GM12878 (cell line): ENCODE measurements around the gene ADAM33. TPM values are rescaled to one million over a fixed set of nuclear protein-coding genes. Genes with fewer than 3 reads are reported as not detected.

Source experiments
- BACH1 ChIP-seq: fragments of 450-650 bp; IDR thresholded peaks from 2 replicates; pipeline ENCODE4 v1.6.1; 2017; ENCODE audit warnings: mild to moderate bottlenecking, borderline replicate concordance
- NRF1 ChIP-seq: conservative IDR thresholded peaks from 2 replicates; pipeline ENCODE4 v1.6.1; 2011; ENCODE audit warnings: mild to moderate bottlenecking, low read depth, low read length, improper control_type of control experiment
- PML ChIP-seq: IDR thresholded peaks from 2 replicates; pipeline ENCODE4 v1.6.1; 2012; ENCODE audit warnings: low read length, inconsistent platforms
- polyA plus RNA-seq, 11 experiments: library from polyadenylated mRNA; depleted of rRNA in 4 of 11; unstranded in 6 of 11; stranded (reverse) in 5 of 11; fragments of >200 nt; fragmentation: Nextera tagmentation in 4 of 11; fragmentation: Illumina TruSeq in 1 of 11; extraction: Ambion mirVana in 4 of 11; extraction: Trizol in 1 of 11; gene quantifications; 1 replicate in 1 of 11; 2 replicates in 10 of 11; pipeline versions ENCODE4 v1.2.1 to v1.2.3, GENCODE V29; 2011 to 2016; ENCODE audit warnings: inconsistent platforms in 2 of 11, missing spikeins in 2 of 11, low read depth in 1 of 11
- total RNA-seq, 4 experiments: library from RNA; depleted of rRNA in 3 of 4; stranded (reverse); fragments of >200 nt in 3 of 4; fragmentation: Illumina TruSeq in 1 of 4; extraction: Trizol in 1 of 4; gene quantifications; 2 replicates each; pipeline versions ENCODE4 v1.2.1 to v1.2.3, GENCODE V29; 2013 to 2021
- TF ChIP-seq, protein P1 (sequence below): IDR thresholded peaks from 2 replicates; pipeline ENCODE4 v1.6.1; 2012; ENCODE audit warnings: mild to moderate bottlenecking, low read depth, low read length
- TF ChIP-seq, protein P2 (sequence below): fragments of 450-650 bp; IDR thresholded peaks from 2 replicates; pipeline ENCODE4 v1.6.1; 2016; ENCODE audit warnings: mild to moderate bottlenecking
- TF ChIP-seq, protein P3 (sequence below): IDR thresholded peaks from 2 replicates; pipeline ENCODE4 v1.6.1; 2011; ENCODE audit warnings: mild to moderate bottlenecking, low read depth, low read length, moderate library complexity; ENCODE audit not compliant: insufficient replicate concordance

The ADAM33 gene
- total and polyA plus RNA-seq, 10 of the 15 experiments (the other 5 are each of a cell fraction or from before 2014, with no cell fraction given), result not detected

DNA sequence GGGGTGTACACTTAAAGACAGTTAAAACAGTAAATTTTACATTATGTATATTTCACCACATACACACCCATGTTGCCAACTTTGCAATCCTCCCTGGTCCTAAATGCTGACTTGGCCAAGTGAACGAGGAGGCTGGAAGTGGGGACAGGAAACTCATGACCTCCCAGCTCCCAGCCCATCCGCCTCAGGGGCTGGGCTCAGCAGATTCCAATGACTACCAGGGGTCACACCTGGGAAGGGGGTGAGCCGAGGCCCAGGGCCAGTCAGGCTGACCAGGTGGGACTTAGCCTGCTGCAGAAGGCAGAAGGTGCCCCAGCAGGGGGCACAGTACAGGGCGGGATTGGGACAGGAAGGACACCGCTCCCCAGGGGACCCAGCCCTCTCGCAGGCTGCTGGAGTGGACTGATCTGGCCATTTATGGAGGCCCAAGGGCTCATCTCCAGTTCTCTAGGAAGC is 28.2 kb upstream of the ADAM33 start (continued):
- TF ChIP-seq, protein P1, sequence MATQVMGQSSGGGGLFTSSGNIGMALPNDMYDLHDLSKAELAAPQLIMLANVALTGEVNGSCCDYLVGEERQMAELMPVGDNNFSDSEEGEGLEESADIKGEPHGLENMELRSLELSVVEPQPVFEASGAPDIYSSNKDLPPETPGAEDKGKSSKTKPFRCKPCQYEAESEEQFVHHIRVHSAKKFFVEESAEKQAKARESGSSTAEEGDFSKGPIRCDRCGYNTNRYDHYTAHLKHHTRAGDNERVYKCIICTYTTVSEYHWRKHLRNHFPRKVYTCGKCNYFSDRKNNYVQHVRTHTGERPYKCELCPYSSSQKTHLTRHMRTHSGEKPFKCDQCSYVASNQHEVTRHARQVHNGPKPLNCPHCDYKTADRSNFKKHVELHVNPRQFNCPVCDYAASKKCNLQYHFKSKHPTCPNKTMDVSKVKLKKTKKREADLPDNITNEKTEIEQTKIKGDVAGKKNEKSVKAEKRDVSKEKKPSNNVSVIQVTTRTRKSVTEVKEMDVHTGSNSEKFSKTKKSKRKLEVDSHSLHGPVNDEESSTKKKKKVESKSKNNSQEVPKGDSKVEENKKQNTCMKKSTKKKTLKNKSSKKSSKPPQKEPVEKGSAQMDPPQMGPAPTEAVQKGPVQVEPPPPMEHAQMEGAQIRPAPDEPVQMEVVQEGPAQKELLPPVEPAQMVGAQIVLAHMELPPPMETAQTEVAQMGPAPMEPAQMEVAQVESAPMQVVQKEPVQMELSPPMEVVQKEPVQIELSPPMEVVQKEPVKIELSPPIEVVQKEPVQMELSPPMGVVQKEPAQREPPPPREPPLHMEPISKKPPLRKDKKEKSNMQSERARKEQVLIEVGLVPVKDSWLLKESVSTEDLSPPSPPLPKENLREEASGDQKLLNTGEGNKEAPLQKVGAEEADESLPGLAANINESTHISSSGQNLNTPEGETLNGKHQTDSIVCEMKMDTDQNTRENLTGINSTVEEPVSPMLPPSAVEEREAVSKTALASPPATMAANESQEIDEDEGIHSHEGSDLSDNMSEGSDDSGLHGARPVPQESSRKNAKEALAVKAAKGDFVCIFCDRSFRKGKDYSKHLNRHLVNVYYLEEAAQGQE, result no peak
- TF ChIP-seq, protein P2, sequence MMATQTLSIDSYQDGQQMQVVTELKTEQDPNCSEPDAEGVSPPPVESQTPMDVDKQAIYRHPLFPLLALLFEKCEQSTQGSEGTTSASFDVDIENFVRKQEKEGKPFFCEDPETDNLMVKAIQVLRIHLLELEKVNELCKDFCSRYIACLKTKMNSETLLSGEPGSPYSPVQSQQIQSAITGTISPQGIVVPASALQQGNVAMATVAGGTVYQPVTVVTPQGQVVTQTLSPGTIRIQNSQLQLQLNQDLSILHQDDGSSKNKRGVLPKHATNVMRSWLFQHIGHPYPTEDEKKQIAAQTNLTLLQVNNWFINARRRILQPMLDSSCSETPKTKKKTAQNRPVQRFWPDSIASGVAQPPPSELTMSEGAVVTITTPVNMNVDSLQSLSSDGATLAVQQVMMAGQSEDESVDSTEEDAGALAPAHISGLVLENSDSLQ, result no peak
- TF ChIP-seq BACH1 (no peak), NRF1 (no peak), PML (no peak)
- TF ChIP-seq, protein P3, sequence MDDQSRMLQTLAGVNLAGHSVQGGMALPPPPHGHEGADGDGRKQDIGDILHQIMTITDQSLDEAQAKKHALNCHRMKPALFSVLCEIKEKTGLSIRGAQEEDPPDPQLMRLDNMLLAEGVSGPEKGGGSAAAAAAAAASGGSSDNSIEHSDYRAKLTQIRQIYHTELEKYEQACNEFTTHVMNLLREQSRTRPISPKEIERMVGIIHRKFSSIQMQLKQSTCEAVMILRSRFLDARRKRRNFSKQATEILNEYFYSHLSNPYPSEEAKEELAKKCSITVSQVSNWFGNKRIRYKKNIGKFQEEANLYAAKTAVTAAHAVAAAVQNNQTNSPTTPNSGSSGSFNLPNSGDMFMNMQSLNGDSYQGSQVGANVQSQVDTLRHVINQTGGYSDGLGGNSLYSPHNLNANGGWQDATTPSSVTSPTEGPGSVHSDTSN, result no peak
